ENCODE measurements around the gene GPR158. TPM values are rescaled to one million over a fixed set of nuclear protein-coding genes. Genes with fewer than 3 reads are reported as not detected.

Gene GPR158
- total RNA-seq, 1 donor from 2014 or later, result 7.5 TPM

GRCh38 chr10:25531457-25532061 is 356.8 kb downstream of the GPR158 start:
- Mint-ChIP-seq H3K27me3 (ENCODE audit: low read depth) (no peaks in the 10 kb centered on the region), H3K36me3 (no peaks in the 10 kb centered on the region), H3K9me3 (peaks cover 5% of the 10 kb centered on the region), H3K4me1 (peaks cover 35% of the 10 kb centered on the region), H3K27ac (peak overlapping the region; percentile 32), H3K4me3 (no peak overlapping the region)
- DNase-seq (ENCODE audit: low spot score in 2 of 2, unreplicated experiment in 2 of 2), result no peak
- no peak for TF ChIP-seq CTCF (IDR thresholded peaks at IDR 0.05; ENCODE audit: unreplicated experiment)

- no peaks in the 10 kb centered on the region for H3K27me3 Mint-ChIP-seq (ENCODE audit: low read depth)
- H3K27ac Mint-ChIP-seq, result no peak overlapping the region
- peaks cover 35% of the 10 kb centered on the region for H3K4me1 Mint-ChIP-seq
- DNase-seq (ENCODE audit: low spot score in 2 of 2, unreplicated experiment in 2 of 2), result no peak
- H3K4me3 Mint-ChIP-seq, result no peak overlapping the region
- TF ChIP-seq CTCF (IDR thresholded peaks at IDR 0.05; ENCODE audit: unreplicated experiment), result no peak
- H3K9me3 Mint-ChIP-seq, result no peaks in the 10 kb centered on the region
- H3K36me3 Mint-ChIP-seq, result no peaks in the 10 kb centered on the region
Observed at GRCh38 chr10:25532213-25532612, 357.4 kb downstream of the GPR158 start.

GRCh38 chr10:25536027-25536426 is 361.2 kb downstream of the GPR158 start:
- Mint-ChIP-seq H3K4me3 (no peak overlapping the region), H3K27me3 (ENCODE audit: low read depth) (no peaks in the 10 kb centered on the region), H3K4me1 (peaks cover 22% of the 10 kb centered on the region), H3K27ac (no peak overlapping the region), H3K36me3 (no peaks in the 10 kb centered on the region), H3K9me3 (no peaks in the 10 kb centered on the region)
- TF ChIP-seq CTCF (IDR thresholded peaks at IDR 0.05; ENCODE audit: unreplicated experiment), result no peak
- DNase-seq (ENCODE audit: low spot score in 2 of 2, unreplicated experiment in 2 of 2), result no peak

GRCh38 chr10:25547382-25547781 is 372.6 kb downstream of the GPR158 start:
- no peaks in the 10 kb centered on the region for H3K36me3 Mint-ChIP-seq
- no peaks in the 10 kb centered on the region for H3K27me3 Mint-ChIP-seq (ENCODE audit: low read depth)
- peaks cover 38% of the 10 kb centered on the region for H3K4me1 Mint-ChIP-seq
- no peak for DNase-seq (ENCODE audit: low spot score in 2 of 2, unreplicated experiment in 2 of 2)
- no peak overlapping the region for H3K4me3 Mint-ChIP-seq
- H3K27ac Mint-ChIP-seq, result peak overlapping the region; percentile 28
- H3K9me3 Mint-ChIP-seq, result peaks cover 9% of the 10 kb centered on the region
- no peak for TF ChIP-seq CTCF (IDR thresholded peaks at IDR 0.05; ENCODE audit: unreplicated experiment)

- Mint-ChIP-seq H3K9me3 (no peaks in the 10 kb centered on the region), H3K27me3 (ENCODE audit: low read depth) (no peaks in the 10 kb centered on the region), H3K27ac (peak overlapping the region; percentile 24), H3K36me3 (no peaks in the 10 kb centered on the region), H3K4me1 (peaks cover 71% of the 10 kb centered on the region), H3K4me3 (no peak overlapping the region)
- no peak for TF ChIP-seq CTCF (IDR thresholded peaks at IDR 0.05; ENCODE audit: unreplicated experiment)
- no peak for DNase-seq (ENCODE audit: low spot score in 2 of 2, unreplicated experiment in 2 of 2)
Observed at GRCh38 chr10:25552283-25552919, 377.6 kb downstream of the GPR158 start.
